ENCODE data around the gene DNMT3A. TPM values are rescaled to one million over a fixed set of nuclear protein-coding genes. Genes with fewer than 3 reads are reported as not detected.

DNMT3A gene
- total and polyA plus RNA-seq, 2 experiments from 2014 or later = 47.2 to 80.4 TPM

GRCh38 chr2:25313711-25314513 lies 27.8 kb downstream of the DNMT3A start (continued):
- TF ChIP-seq, protein P1, sequence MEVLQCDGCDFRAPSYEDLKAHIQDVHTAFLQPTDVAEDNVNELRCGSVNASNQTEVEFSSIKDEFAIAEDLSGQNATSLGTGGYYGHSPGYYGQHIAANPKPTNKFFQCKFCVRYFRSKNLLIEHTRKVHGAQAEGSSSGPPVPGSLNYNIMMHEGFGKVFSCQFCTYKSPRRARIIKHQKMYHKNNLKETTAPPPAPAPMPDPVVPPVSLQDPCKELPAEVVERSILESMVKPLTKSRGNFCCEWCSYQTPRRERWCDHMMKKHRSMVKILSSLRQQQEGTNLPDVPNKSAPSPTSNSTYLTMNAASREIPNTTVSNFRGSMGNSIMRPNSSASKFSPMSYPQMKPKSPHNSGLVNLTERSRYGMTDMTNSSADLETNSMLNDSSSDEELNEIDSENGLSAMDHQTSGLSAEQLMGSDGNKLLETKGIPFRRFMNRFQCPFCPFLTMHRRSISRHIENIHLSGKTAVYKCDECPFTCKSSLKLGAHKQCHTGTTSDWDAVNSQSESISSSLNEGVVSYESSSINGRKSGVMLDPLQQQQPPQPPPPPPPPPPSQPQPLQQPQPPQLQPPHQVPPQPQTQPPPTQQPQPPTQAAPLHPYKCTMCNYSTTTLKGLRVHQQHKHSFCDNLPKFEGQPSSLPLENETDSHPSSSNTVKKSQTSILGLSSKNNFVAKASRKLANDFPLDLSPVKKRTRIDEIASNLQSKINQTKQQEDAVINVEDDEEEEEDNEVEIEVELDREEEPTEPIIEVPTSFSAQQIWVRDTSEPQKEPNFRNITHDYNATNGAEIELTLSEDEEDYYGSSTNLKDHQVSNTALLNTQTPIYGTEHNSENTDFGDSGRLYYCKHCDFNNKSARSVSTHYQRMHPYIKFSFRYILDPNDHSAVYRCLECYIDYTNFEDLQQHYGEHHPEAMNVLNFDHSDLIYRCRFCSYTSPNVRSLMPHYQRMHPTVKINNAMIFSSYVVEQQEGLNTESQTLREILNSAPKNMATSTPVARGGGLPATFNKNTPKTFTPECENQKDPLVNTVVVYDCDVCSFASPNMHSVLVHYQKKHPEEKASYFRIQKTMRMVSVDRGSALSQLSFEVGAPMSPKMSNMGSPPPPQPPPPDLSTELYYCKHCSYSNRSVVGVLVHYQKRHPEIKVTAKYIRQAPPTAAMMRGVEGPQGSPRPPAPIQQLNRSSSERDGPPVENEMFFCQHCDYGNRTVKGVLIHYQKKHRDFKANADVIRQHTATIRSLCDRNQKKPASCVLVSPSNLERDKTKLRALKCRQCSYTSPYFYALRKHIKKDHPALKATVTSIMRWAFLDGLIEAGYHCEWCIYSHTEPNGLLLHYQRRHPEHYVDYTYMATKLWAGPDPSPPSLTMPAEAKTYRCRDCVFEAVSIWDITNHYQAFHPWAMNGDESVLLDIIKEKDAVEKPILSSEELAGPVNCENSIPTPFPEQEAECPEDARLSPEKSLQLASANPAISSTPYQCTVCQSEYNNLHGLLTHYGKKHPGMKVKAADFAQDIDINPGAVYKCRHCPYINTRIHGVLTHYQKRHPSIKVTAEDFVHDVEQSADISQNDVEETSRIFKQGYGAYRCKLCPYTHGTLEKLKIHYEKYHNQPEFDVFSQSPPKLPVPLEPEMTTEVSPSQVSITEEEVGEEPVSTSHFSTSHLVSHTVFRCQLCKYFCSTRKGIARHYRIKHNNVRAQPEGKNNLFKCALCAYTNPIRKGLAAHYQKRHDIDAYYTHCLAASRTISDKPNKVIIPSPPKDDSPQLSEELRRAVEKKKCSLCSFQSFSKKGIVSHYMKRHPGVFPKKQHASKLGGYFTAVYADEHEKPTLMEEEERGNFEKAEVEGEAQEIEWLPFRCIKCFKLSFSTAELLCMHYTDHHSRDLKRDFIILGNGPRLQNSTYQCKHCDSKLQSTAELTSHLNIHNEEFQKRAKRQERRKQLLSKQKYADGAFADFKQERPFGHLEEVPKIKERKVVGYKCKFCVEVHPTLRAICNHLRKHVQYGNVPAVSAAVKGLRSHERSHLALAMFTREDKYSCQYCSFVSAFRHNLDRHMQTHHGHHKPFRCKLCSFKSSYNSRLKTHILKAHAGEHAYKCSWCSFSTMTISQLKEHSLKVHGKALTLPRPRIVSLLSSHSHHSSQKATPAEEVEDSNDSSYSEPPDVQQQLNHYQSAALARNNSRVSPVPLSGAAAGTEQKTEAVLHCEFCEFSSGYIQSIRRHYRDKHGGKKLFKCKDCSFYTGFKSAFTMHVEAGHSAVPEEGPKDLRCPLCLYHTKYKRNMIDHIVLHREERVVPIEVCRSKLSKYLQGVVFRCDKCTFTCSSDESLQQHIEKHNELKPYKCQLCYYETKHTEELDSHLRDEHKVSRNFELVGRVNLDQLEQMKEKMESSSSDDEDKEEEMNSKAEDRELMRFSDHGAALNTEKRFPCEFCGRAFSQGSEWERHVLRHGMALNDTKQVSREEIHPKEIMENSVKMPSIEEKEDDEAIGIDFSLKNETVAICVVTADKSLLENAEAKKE (CRISPR knock-in tag; IDR thresholded peaks at IDR 0.05) = no peak
- TF ChIP-seq EZH2phosphoT487 (IDR thresholded peaks at IDR 0.05; ENCODE audit: unreplicated experiment) = no peak

GRCh38 chr2:25312958-25313710 lies 28.6 kb downstream of the DNMT3A start:
- H3F3A ChIP-seq (replicated peaks; ENCODE audit: low read depth) = 0 out of 2 replicates have a peak, but pooled peaks cover 19% of the 10 kb centered on the region
- DNase-seq (ENCODE audit: low spot score) (no peak), ATAC-seq (no peak)
- H3K79me2 ChIP-seq (replicated peaks; ENCODE audit: insufficient read depth) = no peaks in the 10 kb centered on the region
- no peak overlapping the region for H3K4me2 ChIP-seq
- no peak overlapping the region for H2AFZ ChIP-seq
- Mint-ChIP-seq H3K27ac (no peak overlapping the region; the same call in 1 of the 2 replicates), H3K4me1 (peaks cover 65% of the 10 kb centered on the region), H3K9me3 (no peaks in the 10 kb centered on the region; the same call in 2 of the 3 replicates), H3K36me3 (ENCODE audit: low read depth) (no peaks in the 10 kb centered on the region; the same call in 2 of the 3 replicates), H3K27me3 (ENCODE audit: insufficient read depth, low read depth, poor library complexity) (peaks cover 12% of the 10 kb centered on the region), H3K4me3 (no peak overlapping the region; the same call in 2 of the 3 replicates)
- H3K27ac ChIP-seq (ENCODE audit: low read depth) = no peak overlapping the region
- TF ChIP-seq, protein P1 (CRISPR knock-in tag; IDR thresholded peaks at IDR 0.05) = no peak
- no peaks in the 10 kb centered on the region for H4K20me1 ChIP-seq (replicated peaks; ENCODE audit: insufficient read depth)
- no peak overlapping the region for H3K4me3 ChIP-seq
- peaks cover 45% of the 10 kb centered on the region for H3K4me1 ChIP-seq (ENCODE audit: insufficient read depth)
- no peaks in the 10 kb centered on the region for H3K27me3 ChIP-seq (ENCODE audit: insufficient read depth)
- H3K36me3 ChIP-seq (ENCODE audit: insufficient read depth) = no peaks in the 10 kb centered on the region
- H3K9me2 ChIP-seq (ENCODE audit: insufficient read depth) = no peaks in the 10 kb centered on the region

Measured in GM23338 (cell line).